ENCODE data around the gene MED8. TPM values are rescaled to one million over a fixed set of nuclear protein-coding genes. Genes with fewer than 3 reads are reported as not detected.
"Not testable (repeated sequence)": the region's sequence is repeated elsewhere in the genome, so short reads cannot be mapped to it uniquely, and the experiment has no call there.

Gene MED8
- total and polyA plus RNA-seq, 3 experiments from 2014 or later: 36.7 to 41.3 (median 40.5) TPM

- H3K9me3 Mint-ChIP-seq: no peaks in the 10 kb centered on the region
- CTCF ChIA-PET: no interaction called here
- Histone ChIP-seq H3K4me1 (ENCODE audit: insufficient read depth, low read length) (no peaks in the 10 kb centered on the region), H3K4me3 (ENCODE audit: low read length) (no peak overlapping the region), H3K9me3 (ENCODE audit: low read length) (no peaks in the 10 kb centered on the region), H3K27ac (ENCODE audit: low read depth, low read length) (no peak overlapping the region), H3K36me3 (ENCODE audit: insufficient read depth, low read length) (peaks cover 30% of the 10 kb centered on the region), H3K27me3 (ENCODE audit: insufficient read depth, low read length, poor library complexity, severe bottlenecking) (no peaks in the 10 kb centered on the region)
- no peaks in the 10 kb centered on the region for H3K27me3 Mint-ChIP-seq
- no peak for DNase-seq
- peak overlapping the region in 2 of 8 donors; percentile 31 to 77 for H3K27ac Mint-ChIP-seq
- POLR2A ChIA-PET: no interaction called here
- peaks cover 13 to 26% (median 22%) of the 10 kb centered on the region in 3 donors for H3K4me1 Mint-ChIP-seq
- peak overlapping the region in 1 of 7 donors; percentile 13 for H3K4me3 Mint-ChIP-seq
- peaks cover 16 to 61% (median 27%) of the 10 kb centered on the region in 3 donors for H3K36me3 Mint-ChIP-seq
Measured at GRCh38 chr1:43402089-43402865, 12.7 kb upstream of the MED8 start.

GRCh38 chr1:43400441-43400840, 10.8 kb upstream of the MED8 start:
- Mint-ChIP-seq H3K4me1 (peaks cover 15 to 36% (median 33%) of the 10 kb centered on the region in 3 donors), H3K36me3 (peaks cover 6 to 61% (median 26%) of the 10 kb centered on the region in 3 donors)
- POLR2A ChIA-PET; H3K4me1 ChIP-seq (ENCODE audit: insufficient read depth, low read length); H3K9me3 Mint-ChIP-seq; H3K27ac Mint-ChIP-seq; H3K4me3 ChIP-seq (ENCODE audit: low read length); DNase-seq; CTCF ChIA-PET; H3K27ac ChIP-seq (ENCODE audit: low read depth, low read length); H3K27me3 ChIP-seq (ENCODE audit: insufficient read depth, low read length, poor library complexity, severe bottlenecking); H3K4me3 Mint-ChIP-seq; H3K27me3 Mint-ChIP-seq; H3K9me3 ChIP-seq (ENCODE audit: low read length): not testable (repeated sequence)
- peaks cover 22% of the 10 kb centered on the region for H3K36me3 ChIP-seq (ENCODE audit: insufficient read depth, low read length)

GRCh38 chr1:43398227-43398626, 8.6 kb upstream of the MED8 start:
- Mint-ChIP-seq H3K9me3 (no peaks in the 10 kb centered on the region), H3K4me3 (no peak overlapping the region), H3K27ac (peak overlapping the region in 2 of 8 donors; percentile 14 to 84), H3K36me3 (peaks cover 0 to 48% (median 16%) of the 10 kb centered on the region in 3 donors), H3K27me3 (peaks cover 0 to 1% of the 10 kb centered on the region in 2 donors), H3K4me1 (peaks cover 21 to 46% (median 40%) of the 10 kb centered on the region in 3 donors)
- Histone ChIP-seq H3K4me3 (ENCODE audit: low read length) (no peak overlapping the region), H3K27ac (ENCODE audit: low read depth, low read length) (no peak overlapping the region), H3K9me3 (ENCODE audit: low read length) (no peaks in the 10 kb centered on the region), H3K27me3 (ENCODE audit: insufficient read depth, low read length, poor library complexity, severe bottlenecking) (no peaks in the 10 kb centered on the region), H3K36me3 (ENCODE audit: insufficient read depth, low read length) (peaks cover 6% of the 10 kb centered on the region), H3K4me1 (ENCODE audit: insufficient read depth, low read length) (no peaks in the 10 kb centered on the region)
- POLR2A ChIA-PET: interaction anchor here (0.7 kb wide), 1 partner anchor 14 kb away, joined by 3 read pairs; no protein-coding TSS in a partner anchor
- DNase-seq: no peak
- CTCF ChIA-PET: interaction anchor here (1.6 kb wide), 1 partner anchor 16 kb away, joined by 5 read pairs; no protein-coding TSS in a partner anchor

GRCh38 chr1:43396059-43396458, 6.5 kb upstream of the MED8 start:
- Histone ChIP-seq H3K27me3 (ENCODE audit: insufficient read depth, low read length, poor library complexity, severe bottlenecking) (no peaks in the 10 kb centered on the region), H3K27ac (ENCODE audit: low read depth, low read length) (no peak overlapping the region), H3K9me3 (ENCODE audit: low read length) (no peaks in the 10 kb centered on the region), H3K4me1 (ENCODE audit: insufficient read depth, low read length) (no peaks in the 10 kb centered on the region), H3K4me3 (ENCODE audit: low read length) (no peak overlapping the region), H3K36me3 (ENCODE audit: insufficient read depth, low read length) (peaks cover 6% of the 10 kb centered on the region)
- no peak for DNase-seq
- ChIA-PET CTCF (no interaction called here), POLR2A (no interaction called here)
- Mint-ChIP-seq H3K9me3 (no peaks in the 10 kb centered on the region), H3K4me1 (peaks cover 19 to 51% (median 42%) of the 10 kb centered on the region in 3 donors), H3K36me3 (peaks cover 0 to 33% (median 14%) of the 10 kb centered on the region in 3 donors), H3K27ac (no peak overlapping the region), H3K27me3 (peaks cover 0 to 1% of the 10 kb centered on the region in 2 donors), H3K4me3 (no peak overlapping the region)

GRCh38 chr1:43395523-43395922, 5.9 kb upstream of the MED8 start:
- H3K4me3 Mint-ChIP-seq: no peak overlapping the region
- H3K9me3 Mint-ChIP-seq: no peaks in the 10 kb centered on the region

GRCh38 chr1:43392702-43393101, 3.1 kb upstream of the MED8 start:
- peaks cover 0 to 1% of the 10 kb centered on the region in 2 donors for H3K27me3 Mint-ChIP-seq
- DNase-seq: no peak
- Histone ChIP-seq H3K27me3 (ENCODE audit: insufficient read depth, low read length, poor library complexity, severe bottlenecking) (no peaks in the 10 kb centered on the region), H3K9me3 (ENCODE audit: low read length) (no peaks in the 10 kb centered on the region), H3K4me1 (ENCODE audit: insufficient read depth, low read length) (peaks cover 25% of the 10 kb centered on the region), H3K27ac (ENCODE audit: low read depth, low read length) (no peak overlapping the region), H3K4me3 (ENCODE audit: low read length) (no peak overlapping the region), H3K36me3 (ENCODE audit: insufficient read depth, low read length) (peaks cover 6% of the 10 kb centered on the region)
- CTCF ChIA-PET: no interaction called here
- H3K9me3 Mint-ChIP-seq: no peaks in the 10 kb centered on the region
- peak overlapping the region in 2 of 7 donors; percentile 12 to 26 for H3K4me3 Mint-ChIP-seq
- peak overlapping the region in 2 of 8 donors; percentile 59 to 75 for H3K27ac Mint-ChIP-seq
- peaks cover 0 to 40% (median 10%) of the 10 kb centered on the region in 3 donors for H3K36me3 Mint-ChIP-seq
- POLR2A ChIA-PET: no interaction called here
- H3K4me1 Mint-ChIP-seq: peaks cover 43 to 68% (median 61%) of the 10 kb centered on the region in 3 donors

More at GRCh38 chr1:43395523-43395922, 5.9 kb upstream of the MED8 start:
- Mint-ChIP-seq H3K27me3 (peaks cover 0 to 1% of the 10 kb centered on the region in 2 donors), H3K27ac (peak overlapping the region in 1 of 8 donors; percentile 27), H3K4me1 (peaks cover 23 to 54% (median 47%) of the 10 kb centered on the region in 3 donors), H3K36me3 (peaks cover 0 to 33% (median 14%) of the 10 kb centered on the region in 3 donors)
- no peaks in the 10 kb centered on the region for H3K9me3 ChIP-seq (ENCODE audit: low read length)
- CTCF ChIA-PET: no interaction called here
- DNase-seq: no peak
- H3K27me3 ChIP-seq (ENCODE audit: insufficient read depth, low read length, poor library complexity, severe bottlenecking): no peaks in the 10 kb centered on the region
- no peak overlapping the region for H3K27ac ChIP-seq (ENCODE audit: low read depth, low read length)
- POLR2A ChIA-PET: no interaction called here
- H3K36me3 ChIP-seq (ENCODE audit: insufficient read depth, low read length): peaks cover 6% of the 10 kb centered on the region
- H3K4me1 ChIP-seq (ENCODE audit: insufficient read depth, low read length): peaks cover 5% of the 10 kb centered on the region
- H3K4me3 ChIP-seq (ENCODE audit: low read length): no peak overlapping the region

- Mint-ChIP-seq H3K9me3 (no peaks in the 10 kb centered on the region), H3K4me3 (peak overlapping the region; percentile 94 to 100 (median 98)), H3K4me1 (peaks cover 38 to 65% (median 56%) of the 10 kb centered on the region in 3 donors), H3K27ac (peak overlapping the region; percentile 76 to 100 (median 98)), H3K27me3 (no peaks in the 10 kb centered on the region), H3K36me3 (peaks cover 0 to 57% (median 18%) of the 10 kb centered on the region in 3 donors)
- H3K9me3 ChIP-seq (ENCODE audit: low read length): no peaks in the 10 kb centered on the region
- peaks cover 28% of the 10 kb centered on the region for H3K4me1 ChIP-seq (ENCODE audit: insufficient read depth, low read length)
- H3K27me3 ChIP-seq (ENCODE audit: insufficient read depth, low read length, poor library complexity, severe bottlenecking): no peaks in the 10 kb centered on the region
- peak overlapping the region; percentile 90 for H3K4me3 ChIP-seq (ENCODE audit: low read length)
- CTCF ChIA-PET: interaction anchor here (1.2 to 2.0 kb wide), 2 partner anchors 20 to 162 kb away, joined by 3 to 7 read pairs; partner anchors contain the start of gene ELOVL1
- peaks cover 40% of the 10 kb centered on the region for H3K36me3 ChIP-seq (ENCODE audit: insufficient read depth, low read length)
- DNase-seq: no peak
- H3K27ac ChIP-seq (ENCODE audit: low read depth, low read length): peak overlapping the region; percentile 87
- POLR2A ChIA-PET: interaction anchor here (0.7 to 1.1 kb wide), 2 partner anchors 22 to 35 kb away, joined by 3 read pairs; no protein-coding TSS in a partner anchor
Measured at GRCh38 chr1:43388613-43389012, 987 bp downstream of the MED8 start.

Data from CD8-positive, alpha-beta memory T cell (primary cell).